C1 segment of cervical spinal cord (tissue), 14 donors: Measurements from ENCODE around the gene DCST2.
A peak's percentile ranks its signal among the peaks of the same experiment; 100 is the strongest.

Source experiments
- DNase-seq, 14 donors: peaks; one replicate each; lab custom pipeline; 2025; lab: John Stamatoyannopoulos, UW

Gene DCST2

GRCh38 chr1:155033524-155033923, at the start of gene DCST2, which contains the start of gene DCST1:
Gene DCST2 (minus strand): TSS chr1:155033781. CDS start chr1:155033701, 80 bp downstream.
Gene DCST1 (plus strand): TSS chr1:155033824. CDS start chr1:155034037, 213 bp downstream.
- no peak for DNase-seq

GRCh38 chr1:155083052-155083541, 49.5 kb upstream of the DCST2 start:
- no peak for DNase-seq

- DNase-seq, result no peak
Measured at GRCh38 chr1:155082301-155083051, 48.9 kb upstream of the DCST2 start.

- no peak for DNase-seq
Measured at GRCh38 chr1:155081472-155082300, 48.1 kb upstream of the DCST2 start.

- DNase-seq, result no peak
Measured at GRCh38 chr1:155080312-155081228, 47.0 kb upstream of the DCST2 start.

GRCh38 chr1:155079487-155080311, 46.1 kb upstream of the DCST2 start:
- DNase-seq, result no peak

- DNase-seq, result no peak
Measured at GRCh38 chr1:155079210-155079486, 45.6 kb upstream of the DCST2 start.

GRCh38 chr1:155078469-155079209, 45.1 kb upstream of the DCST2 start, which contains the start of gene EFNA3:
Gene EFNA3 (plus strand): TSS chr1:155078837. CDS start chr1:155078942, 105 bp downstream.
- peak in 8 of 14 donors; percentile 7 to 65 (median 35) for DNase-seq

- no peak for DNase-seq
Measured at GRCh38 chr1:155077758-155078445, 44.3 kb upstream of the DCST2 start.

- DNase-seq, result no peak
Measured at GRCh38 chr1:155077346-155077745, 43.8 kb upstream of the DCST2 start.

GRCh38 chr1:155076371-155076770, 42.8 kb upstream of the DCST2 start:
- no peak for DNase-seq

GRCh38 chr1:155075535-155075934, 42.0 kb upstream of the DCST2 start:
- DNase-seq, result no peak

- no peak for DNase-seq
Measured at GRCh38 chr1:155073377-155074242, 40.0 kb upstream of the DCST2 start.

GRCh38 chr1:155072531-155073289, 39.1 kb upstream of the DCST2 start:
- DNase-seq, result no peak

GRCh38 chr1:155071701-155072100, 38.1 kb upstream of the DCST2 start:
- no peak for DNase-seq

GRCh38 chr1:155070721-155071569, 37.4 kb upstream of the DCST2 start:
- DNase-seq, result peak in 11 of 14 donors; percentile 18 to 76 (median 37)
